Neural progenitor cell (in vitro differentiated cells): ENCODE results near the gene SLC6A11. TPM values are rescaled to one million over a fixed set of nuclear protein-coding genes. Genes with fewer than 3 reads are reported as not detected.

ENCODE experiments used
- DNase-seq: peaks from one replicate; pipeline ENCODE4 v3.0.0-alpha.2; 2016; ENCODE audit warnings: low spot score
- H2AFZ ChIP-seq: fragments of 200-600 bp; sonication (generic); replicated peaks from 2 replicates; pipeline ENCODE4 v1.6.1; 2016; ENCODE audit warnings: antibody characterized with exemption
- H3F3A ChIP-seq: fragments of 200-600 bp; sonication (generic); 2 replicates; pipeline ENCODE4 v1.6.1; 2016; ENCODE audit warnings: antibody characterized with exemption, low read depth
- H3K27ac ChIP-seq: fragments of 200-600 bp; sonication (generic); 2 replicates; pipeline ENCODE4 v1.5.1; 2016; ENCODE audit warnings: mild to moderate bottlenecking
- H3K27me3 ChIP-seq: fragments of 200-600 bp; sonication (generic); 2 replicates; pipeline ENCODE4 v1.6.1; 2016; ENCODE audit warnings: mild to moderate bottlenecking, moderate library complexity
- H3K36me3 ChIP-seq: fragments of 200-600 bp; sonication (generic); 2 replicates; pipeline ENCODE4 v1.5.1; 2016
- H3K4me1 ChIP-seq: fragments of 200-600 bp; sonication (generic); 2 replicates; pipeline ENCODE4 v1.6.1; 2016; ENCODE audit warnings: mixed run types
- H3K4me2 ChIP-seq: fragments of 200-600 bp; sonication (generic); 2 replicates; pipeline ENCODE4 v1.6.1; 2016
- H3K4me3 ChIP-seq: fragments of 200-600 bp; sonication (generic); 2 replicates; pipeline ENCODE4 v1.5.1; 2016
- H3K79me2 ChIP-seq: fragments of 200-600 bp; sonication (generic); 2 replicates; pipeline ENCODE4 v1.6.1; 2016; ENCODE audit warnings: low read depth
- H3K9ac ChIP-seq: fragments of 200-600 bp; sonication (generic); 2 replicates; pipeline ENCODE4 v1.6.1; 2016
- H3K9me3 ChIP-seq: fragments of 200-600 bp; sonication (generic); 2 replicates; pipeline ENCODE4 v1.5.1; 2016; ENCODE audit warnings: low read depth
- H4K20me1 ChIP-seq: fragments of 200-600 bp; sonication (generic); 2 replicates; pipeline ENCODE4 v1.6.1; 2016; ENCODE audit warnings: low read depth
- H3K27ac Mint-ChIP-seq: 3 replicates; pipeline ENCODE4 v1.8.0; 2021; ENCODE audit warnings: mixed read lengths
- H3K27me3 Mint-ChIP-seq: 2 replicates; pipeline ENCODE4 v1.8.0; 2022; ENCODE audit warnings: low read depth, mild to moderate bottlenecking, inconsistent platforms, moderate library complexity, mixed read lengths; ENCODE audit not compliant: insufficient read depth
- H3K36me3 Mint-ChIP-seq: 3 replicates; pipeline ENCODE4 v1.8.0; 2021; ENCODE audit warnings: mixed read lengths
- H3K4me1 Mint-ChIP-seq: 3 replicates; pipeline ENCODE4 v1.8.0; 2021; ENCODE audit warnings: mixed read lengths
- H3K4me3 Mint-ChIP-seq: 3 replicates; pipeline ENCODE4 v1.8.0; 2021; ENCODE audit warnings: mild to moderate bottlenecking, moderate library complexity, mixed read lengths
- H3K9me3 Mint-ChIP-seq: 3 replicates; pipeline ENCODE4 v1.8.0; 2020; ENCODE audit warnings: mixed read lengths
- EZH2 ChIP-seq: fragments of 200-600 bp; sonication (generic); IDR thresholded peaks from 2 replicates; pipeline ENCODE4 v1.6.1; 2017; ENCODE audit warnings: antibody characterized with exemption, mild to moderate bottlenecking, moderate library complexity
- EZH2phosphoT487 ChIP-seq: fragments of 200-600 bp; sonication (generic); IDR thresholded peaks from 2 replicates; pipeline ENCODE4 v1.6.1; 2017; ENCODE audit warnings: antibody characterized with exemption
- total RNA-seq: library from RNA; depleted of rRNA; stranded (reverse); fragments of >200 nt; gene quantifications from 2 replicates; pipeline ENCODE4 v1.2.3, GENCODE V29; 2015; ENCODE audit warnings: low replicate concordance
- TF ChIP-seq, protein P1 (sequence below): fragments of 200-600 bp; sonication (generic); IDR thresholded peaks from 2 replicates; pipeline ENCODE4 v1.5.1; 2017; ENCODE audit warnings: antibody characterized with exemption, mild to moderate bottlenecking

Gene SLC6A11
- total RNA-seq, 1 donor from 2014 or later = 0.86 TPM

GRCh38 chr3:10873415-10873814 lies 57.4 kb downstream of the SLC6A11 start:
- Mint-ChIP-seq H3K4me3 (no peak overlapping the region), H3K9me3 (no peaks in the 10 kb centered on the region), H3K27me3 (peaks cover 8% of the 10 kb centered on the region), H3K27ac (no peak overlapping the region), H3K36me3 (peaks cover 2% of the 10 kb centered on the region), H3K4me1 (no peaks in the 10 kb centered on the region)
- no peak overlapping the region for H3K9ac ChIP-seq
- peaks cover 6% of the 10 kb centered on the region for H4K20me1 ChIP-seq
- no peaks in the 10 kb centered on the region for H3K79me2 ChIP-seq
- H3K27ac ChIP-seq = no peak overlapping the region
- no peak overlapping the region for H2AFZ ChIP-seq
- DNase-seq = no peak
- no peak for TF ChIP-seq EZH2phosphoT487
- no peak for TF ChIP-seq EZH2
- TF ChIP-seq, protein P1, sequence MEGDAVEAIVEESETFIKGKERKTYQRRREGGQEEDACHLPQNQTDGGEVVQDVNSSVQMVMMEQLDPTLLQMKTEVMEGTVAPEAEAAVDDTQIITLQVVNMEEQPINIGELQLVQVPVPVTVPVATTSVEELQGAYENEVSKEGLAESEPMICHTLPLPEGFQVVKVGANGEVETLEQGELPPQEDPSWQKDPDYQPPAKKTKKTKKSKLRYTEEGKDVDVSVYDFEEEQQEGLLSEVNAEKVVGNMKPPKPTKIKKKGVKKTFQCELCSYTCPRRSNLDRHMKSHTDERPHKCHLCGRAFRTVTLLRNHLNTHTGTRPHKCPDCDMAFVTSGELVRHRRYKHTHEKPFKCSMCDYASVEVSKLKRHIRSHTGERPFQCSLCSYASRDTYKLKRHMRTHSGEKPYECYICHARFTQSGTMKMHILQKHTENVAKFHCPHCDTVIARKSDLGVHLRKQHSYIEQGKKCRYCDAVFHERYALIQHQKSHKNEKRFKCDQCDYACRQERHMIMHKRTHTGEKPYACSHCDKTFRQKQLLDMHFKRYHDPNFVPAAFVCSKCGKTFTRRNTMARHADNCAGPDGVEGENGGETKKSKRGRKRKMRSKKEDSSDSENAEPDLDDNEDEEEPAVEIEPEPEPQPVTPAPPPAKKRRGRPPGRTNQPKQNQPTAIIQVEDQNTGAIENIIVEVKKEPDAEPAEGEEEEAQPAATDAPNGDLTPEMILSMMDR = no peak
- H3K4me1 ChIP-seq = no peaks in the 10 kb centered on the region
- no peak overlapping the region for H3K4me2 ChIP-seq
- no peaks in the 10 kb centered on the region for H3F3A ChIP-seq
- H3K36me3 ChIP-seq = no peaks in the 10 kb centered on the region
- H3K4me3 ChIP-seq = no peak overlapping the region
- H3K27me3 ChIP-seq = peaks cover 74% of the 10 kb centered on the region
- no peaks in the 10 kb centered on the region for H3K9me3 ChIP-seq

- Histone ChIP-seq H3F3A (no peaks in the 10 kb centered on the region), H3K9ac (no peak overlapping the region), H3K9me3 (no peaks in the 10 kb centered on the region), H3K4me2 (no peak overlapping the region), H3K4me1 (no peaks in the 10 kb centered on the region), H4K20me1 (no peaks in the 10 kb centered on the region), H3K27ac (no peak overlapping the region), H3K79me2 (no peaks in the 10 kb centered on the region), H3K4me3 (no peak overlapping the region), H2AFZ (no peak overlapping the region), H3K36me3 (no peaks in the 10 kb centered on the region), H3K27me3 (peaks cover 58% of the 10 kb centered on the region)
- Mint-ChIP-seq H3K27ac (no peak overlapping the region), H3K27me3 (peaks cover 6% of the 10 kb centered on the region), H3K4me1 (no peaks in the 10 kb centered on the region), H3K9me3 (no peaks in the 10 kb centered on the region), H3K36me3 (peaks cover 2% of the 10 kb centered on the region), H3K4me3 (no peak overlapping the region)
- no peak for DNase-seq
- TF ChIP-seq EZH2phosphoT487 = no peak
- TF ChIP-seq EZH2 = no peak
- TF ChIP-seq, protein P1 = no peak
Measured at GRCh38 chr3:10875914-10876313, 59.9 kb downstream of the SLC6A11 start.

DNA sequence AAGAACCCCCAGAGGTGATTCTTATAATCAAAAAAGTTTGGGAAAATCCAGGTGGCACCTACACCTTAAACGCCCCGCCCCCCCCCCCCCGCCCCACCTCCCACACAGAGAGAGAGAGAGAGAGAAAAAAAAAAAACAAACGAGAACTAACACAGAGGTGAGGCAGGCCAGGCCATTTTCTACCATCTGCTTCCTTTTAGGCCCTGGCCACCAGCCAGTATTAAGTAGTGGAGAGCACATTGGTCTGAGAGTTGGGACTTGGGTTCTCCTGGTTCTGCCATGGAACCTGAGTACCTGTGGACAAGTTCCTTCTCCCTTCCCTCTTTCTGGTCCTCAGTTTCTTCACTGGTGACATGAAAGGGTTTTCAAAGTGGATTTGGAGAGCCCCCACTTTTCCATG lies 60.6 kb downstream of the SLC6A11 start:
- Histone ChIP-seq H3K27me3 (peaks cover 58% of the 10 kb centered on the region), H3K4me1 (no peaks in the 10 kb centered on the region), H3K9ac (no peak overlapping the region), H2AFZ (no peak overlapping the region), H3K36me3 (no peaks in the 10 kb centered on the region), H3K4me3 (no peak overlapping the region), H3K4me2 (no peak overlapping the region), H3K27ac (no peak overlapping the region), H3K79me2 (no peaks in the 10 kb centered on the region), H3F3A (no peaks in the 10 kb centered on the region), H4K20me1 (no peaks in the 10 kb centered on the region), H3K9me3 (no peaks in the 10 kb centered on the region)
- Mint-ChIP-seq H3K4me3 (no peak overlapping the region), H3K27ac (no peak overlapping the region), H3K27me3 (peaks cover 5% of the 10 kb centered on the region), H3K9me3 (no peaks in the 10 kb centered on the region), H3K36me3 (peaks cover 2% of the 10 kb centered on the region), H3K4me1 (no peaks in the 10 kb centered on the region)
- TF ChIP-seq EZH2 = no peak
- TF ChIP-seq, protein P1 = no peak
- no peak for TF ChIP-seq EZH2phosphoT487
- DNase-seq = no peak
